SK-N-SH (cell line): ENCODE measurements around the gene NBEAL1. TPM values are rescaled to one million over a fixed set of nuclear protein-coding genes. Genes with fewer than 3 reads are reported as not detected.

Experiments
- CTCF ChIA-PET: fragments of 300-600, 350-600 bp; formaldehyde crosslinking; extraction: SDS; loops from one replicate; lab custom pipeline; 2021; lab: Yijun Ruan, JAX
- POLR2A ChIA-PET: fragments of 350-600 bp; sonication (Branson Sonifier 250); formaldehyde crosslinking; extraction: SDS; loops from one replicate; lab custom pipeline; 2020; ENCODE audit warnings: antibody characterized with exemption, inconsistent platforms; lab: Yijun Ruan, JAX
- DNase-seq: peaks from one replicate; pipeline ENCODE4 v3.0.0; 2012
- H2AFZ ChIP-seq: fragments of 200-600 bp; sonication (generic); 2 replicates; pipeline ENCODE4 v1.8.1; 2016; ENCODE audit warnings: antibody characterized with exemption, mild to moderate bottlenecking, low read depth
- H3F3A ChIP-seq: fragments of 200-600 bp; sonication (generic); replicated peaks from 2 replicates; pipeline ENCODE3; 2016; ENCODE audit warnings: antibody characterized with exemption, mild to moderate bottlenecking; ENCODE audit not compliant: insufficient read depth
- H3K27ac ChIP-seq, 2 experiments: fragments of 200-500 bp in 1 of 2; fragments of 200-600 bp in 1 of 2; sonication (Bioruptor generic) in 1 of 2; sonication (generic), shearing (Covaris generic) in 1 of 2; 2 replicates each; pipeline versions ENCODE4 v1.5.1 to v1.6.1; 2014 to 2016; ENCODE audit warnings: low read depth in 2 of 2, inconsistent platforms in 1 of 2, low read length in 1 of 2, mild to moderate bottlenecking in 1 of 2, mixed read lengths in 1 of 2
- H3K27me3 ChIP-seq: fragments of 200-600 bp; sonication (generic), shearing (Covaris generic); 2 replicates; pipeline ENCODE4 v1.6.1; 2016; ENCODE audit warnings: mixed run types; ENCODE audit not compliant: insufficient read depth
- H3K36me3 ChIP-seq, 2 experiments: fragments of 200-500 bp in 1 of 2; fragments of 200-600 bp in 1 of 2; sonication (Bioruptor generic) in 1 of 2; sonication (generic) in 1 of 2; replicated peaks in 1 of 2; 2 replicates each; pipeline versions ENCODE3 to v1.5.1; 2014 to 2016; ENCODE audit warnings: low read length in 1 of 2, mild to moderate bottlenecking in 1 of 2; ENCODE audit not compliant: insufficient read depth in 2 of 2, control insufficient read depth in 1 of 2
- H3K4me1 ChIP-seq, 2 experiments: fragments of 200-500 bp in 1 of 2; fragments of 200-600 bp in 1 of 2; sonication (Bioruptor generic) in 1 of 2; sonication (generic), shearing (Covaris generic) in 1 of 2; 2 replicates each; pipeline versions ENCODE4 v1.5.1 to v1.6.1; 2014 to 2016; ENCODE audit warnings: low read depth in 1 of 2, low read length in 1 of 2, mixed run types in 1 of 2; ENCODE audit not compliant: insufficient read depth in 2 of 2, control insufficient read depth in 1 of 2
- H3K4me2 ChIP-seq: fragments of 200-600 bp; sonication (generic), shearing (Covaris generic); 2 replicates; pipeline ENCODE4 v1.6.1; 2017; ENCODE audit warnings: mixed run types
- H3K4me3 ChIP-seq, 2 experiments: fragments of 200-500 bp in 1 of 2; fragments of 200-600 bp in 1 of 2; sonication (Bioruptor generic) in 1 of 2; sonication (generic), shearing (Covaris generic) in 1 of 2; 2 replicates each; pipeline versions ENCODE4 v1.5.1 to v1.8.1; 2014 to 2016; ENCODE audit warnings: low read depth in 2 of 2, inconsistent platforms in 1 of 2, low read length in 1 of 2, mild to moderate bottlenecking in 1 of 2, mixed read lengths in 1 of 2, moderate library complexity in 1 of 2
- H3K79me2 ChIP-seq: fragments of 200-600 bp; sonication (generic); 2 replicates; pipeline ENCODE4 v1.8.1; 2017; ENCODE audit warnings: mild to moderate bottlenecking; ENCODE audit not compliant: insufficient read depth
- H3K9ac ChIP-seq: fragments of 200-600 bp; sonication (generic); 2 replicates; pipeline ENCODE4 v1.6.1; 2017; ENCODE audit warnings: mixed run types
- H3K9me2 ChIP-seq: fragments of 200-600 bp; sonication (generic); 2 replicates; pipeline ENCODE4 v1.6.1; 2017; ENCODE audit warnings: mixed run types
- H3K9me3 ChIP-seq: fragments of 200-600 bp; sonication (generic); 2 replicates; pipeline ENCODE4 v1.6.1; 2017; ENCODE audit warnings: mixed run types, mild to moderate bottlenecking, moderate library complexity
- H4K20me1 ChIP-seq: fragments of 200-600 bp; sonication (generic); 2 replicates; pipeline ENCODE4 v1.6.1; 2017; ENCODE audit warnings: mild to moderate bottlenecking, mixed run types; ENCODE audit not compliant: insufficient read depth
- ELF1 ChIP-seq: IDR thresholded peaks from 2 replicates; pipeline ENCODE4 v1.4.0; 2012
- EP300 ChIP-seq, 2 experiments: IDR thresholded peaks; 2 replicates each; pipeline versions ENCODE4 v1.4.0 to v1.6.1; 2012; ENCODE audit warnings: borderline replicate concordance in 1 of 2, low read depth in 1 of 2, low read length in 1 of 2
- EZH2phosphoT487 ChIP-seq: fragments of 200-600 bp; sonication (generic); IDR thresholded peaks from 2 replicates; pipeline ENCODE4 v1.6.1; 2017; ENCODE audit warnings: low read depth, mixed run types, mild to moderate bottlenecking, antibody characterized with exemption, moderate library complexity, borderline replicate concordance
- FOSL2 ChIP-seq: IDR thresholded peaks from 2 replicates; pipeline ENCODE4 v1.4.0; 2012; ENCODE audit warnings: low read depth, mild to moderate bottlenecking, moderate library complexity, borderline replicate concordance
- FOXJ3 ChIP-seq: sonication (generic); formaldehyde crosslinking; IDR thresholded peaks from 2 replicates; pipeline ENCODE4 v1.5.1; 2020; ENCODE audit warnings: mild to moderate bottlenecking, missing genetic modification reagents
- GABPA ChIP-seq: IDR thresholded peaks from 2 replicates; pipeline ENCODE4 v1.4.0; 2012; ENCODE audit warnings: low read depth, mild to moderate bottlenecking
- MXI1 ChIP-seq: IDR thresholded peaks from 2 replicates; pipeline ENCODE4 v1.6.1; 2012; ENCODE audit warnings: mild to moderate bottlenecking, low read depth, low read length, improper control_type of control experiment
- NFIC ChIP-seq: IDR thresholded peaks from 2 replicates; pipeline ENCODE4 v1.4.0; 2012; ENCODE audit warnings: borderline replicate concordance
- NRF1 ChIP-seq: IDR thresholded peaks from 2 replicates; pipeline ENCODE4 v1.6.1; 2012; ENCODE audit warnings: low read depth, mild to moderate bottlenecking, low read length
- PBX3 ChIP-seq: IDR thresholded peaks from 2 replicates; pipeline ENCODE4; 2012
- POLR2AphosphoS5 ChIP-seq: IDR thresholded peaks from 2 replicates; pipeline ENCODE4 v1.6.1; 2012; ENCODE audit warnings: low read depth, low read length
- RAD21 ChIP-seq: IDR thresholded peaks from 2 replicates; pipeline ENCODE4 v1.6.1; 2012; ENCODE audit warnings: mild to moderate bottlenecking, low read length
- RFX5 ChIP-seq: IDR thresholded peaks from 2 replicates; pipeline ENCODE4 v1.6.1; 2012; ENCODE audit warnings: mild to moderate bottlenecking, improper control_type of control experiment, low read length
- RXRA ChIP-seq: IDR thresholded peaks from 2 replicates; pipeline ENCODE4 v1.4.0; 2012; ENCODE audit warnings: low read depth, mild to moderate bottlenecking, borderline replicate concordance
- SIN3A ChIP-seq: IDR thresholded peaks from 2 replicates; pipeline ENCODE4 v1.6.1; 2012; ENCODE audit warnings: low read depth, mild to moderate bottlenecking, low read length, moderate library complexity, borderline replicate concordance
- TAF1 ChIP-seq: IDR thresholded peaks from 2 replicates; pipeline ENCODE4 v1.6.1; 2012; ENCODE audit warnings: low read depth, mild to moderate bottlenecking, low read length, moderate library complexity, borderline replicate concordance
- TCF12 ChIP-seq: IDR thresholded peaks from 2 replicates; pipeline ENCODE4 v1.4.0; 2012
- TEAD4 ChIP-seq: IDR thresholded peaks from 2 replicates; pipeline ENCODE4 v1.4.0; 2012; ENCODE audit warnings: mild to moderate bottlenecking, borderline replicate concordance; ENCODE audit not compliant: insufficient read depth
- WGBS: methylation state at CpG from one replicate; pipeline ENCODE4 v1.1.6; 2017; ENCODE audit warnings: low lambda C conversion rate; 5-methylcytosine and 5-hydroxymethylcytosine counted together
- polyA plus RNA-seq, 3 experiments: library from polyadenylated mRNA; depleted of rRNA; stranded (reverse); fragments of >200 nt; gene quantifications; 2 replicates each; pipeline ENCODE4 v1.2.3, GENCODE V29; 2012
- TF ChIP-seq, protein P1 (sequence below): IDR thresholded peaks from 2 replicates; pipeline ENCODE4 v1.4.0; 2012; ENCODE audit warnings: low read depth, borderline replicate concordance

Gene NBEAL1
- polyA plus RNA-seq, 1 of the 3 experiments (the other 2 are of a cell fraction): 3.3 TPM

GRCh38 chr2:203077451-203077850 lies 62.8 kb downstream of the NBEAL1 start:
- no peaks in the 10 kb centered on the region; a peak in 1 of 4 replicates for H3K4me1 ChIP-seq
- H3K79me2 ChIP-seq: no peaks in the 10 kb centered on the region
- H3K27me3 ChIP-seq: no peaks in the 10 kb centered on the region
- peaks cover 12% of the 10 kb centered on the region; the same call in 1 of the 2 replicates for H3K9me3 ChIP-seq
- H3K36me3 ChIP-seq: peaks cover 3 to 28% of the 10 kb centered on the region in 2 experiments
- CTCF ChIA-PET: no interaction called here
- no peak overlapping the region for H3K9ac ChIP-seq
- no peak overlapping the region for H3K4me3 ChIP-seq
- no peak overlapping the region for H3K27ac ChIP-seq
- POLR2A ChIA-PET: no interaction called here
- no peaks in the 10 kb centered on the region for H4K20me1 ChIP-seq
- DNase-seq: no peak
- TF ChIP-seq ELF1 (no peak), PBX3 (no peak), NFIC (no peak), TEAD4 (no peak), RXRA (no peak), GABPA (no peak), EP300 (IDR thresholded peaks at IDR 0.05; ENCODE audit: borderline replicate concordance in 1 of 2, low read depth in 1 of 2, low read length in 1 of 2) (no peak), MXI1 (no peak), TAF1 (no peak), EZH2phosphoT487 (no peak), POLR2AphosphoS5 (no peak), FOXJ3 (CRISPR knock-in tag) (no peak), NRF1 (no peak), SIN3A (no peak), TCF12 (no peak), RFX5 (no peak), RAD21 (no peak), FOSL2 (no peak)
- TF ChIP-seq, protein P1, sequence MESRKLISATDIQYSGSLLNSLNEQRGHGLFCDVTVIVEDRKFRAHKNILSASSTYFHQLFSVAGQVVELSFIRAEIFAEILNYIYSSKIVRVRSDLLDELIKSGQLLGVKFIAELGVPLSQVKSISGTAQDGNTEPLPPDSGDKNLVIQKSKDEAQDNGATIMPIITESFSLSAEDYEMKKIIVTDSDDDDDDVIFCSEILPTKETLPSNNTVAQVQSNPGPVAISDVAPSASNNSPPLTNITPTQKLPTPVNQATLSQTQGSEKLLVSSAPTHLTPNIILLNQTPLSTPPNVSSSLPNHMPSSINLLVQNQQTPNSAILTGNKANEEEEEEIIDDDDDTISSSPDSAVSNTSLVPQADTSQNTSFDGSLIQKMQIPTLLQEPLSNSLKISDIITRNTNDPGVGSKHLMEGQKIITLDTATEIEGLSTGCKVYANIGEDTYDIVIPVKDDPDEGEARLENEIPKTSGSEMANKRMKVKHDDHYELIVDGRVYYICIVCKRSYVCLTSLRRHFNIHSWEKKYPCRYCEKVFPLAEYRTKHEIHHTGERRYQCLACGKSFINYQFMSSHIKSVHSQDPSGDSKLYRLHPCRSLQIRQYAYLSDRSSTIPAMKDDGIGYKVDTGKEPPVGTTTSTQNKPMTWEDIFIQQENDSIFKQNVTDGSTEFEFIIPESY: no peak
- no peak overlapping the region for H3K4me2 ChIP-seq
- 88% methylated on average over 3 of the region's 3 CpGs for WGBS
- no peaks in the 10 kb centered on the region for H3K9me2 ChIP-seq
- peaks cover 4% of the 10 kb centered on the region for H3F3A ChIP-seq
- no peak overlapping the region for H2AFZ ChIP-seq
